ENCODE results near the gene YAF2. TPM values are rescaled to one million over a fixed set of nuclear protein-coding genes. Genes with fewer than 3 reads are reported as not detected.

The YAF2 gene
- total RNA-seq, 2 donors from 2014 or later, result 65.1 to 71.3 TPM

DNA sequence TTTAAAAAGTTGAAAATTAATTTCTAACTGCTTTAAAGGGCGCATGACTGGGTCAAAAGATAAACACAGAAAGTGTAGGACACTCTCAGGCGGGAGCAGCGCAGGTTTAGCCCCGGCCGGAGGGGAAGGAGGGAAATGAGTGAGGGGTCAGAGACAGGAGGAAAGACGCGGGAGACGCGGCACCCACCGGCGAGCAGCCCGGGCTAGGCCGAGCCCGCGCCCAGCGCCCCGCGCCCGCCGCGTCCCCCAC lies 94.0 kb downstream of the YAF2 start:
- no peaks in the 10 kb centered on the region for H3K9me3 ChIP-seq (ENCODE audit: control insufficient read depth, low read length, poor library complexity, severe bottlenecking)
- ATAC-seq (no peak), DNase-seq (no peak)
- H3K36me3 Mint-ChIP-seq (ENCODE audit: low read depth), result no peaks in the 10 kb centered on the region
- peak overlapping the region; percentile 90 for H3K27ac Mint-ChIP-seq
- no peaks in the 10 kb centered on the region for H3K27me3 Mint-ChIP-seq
- H3K4me1 Mint-ChIP-seq, result peaks cover 36% of the 10 kb centered on the region
- H3K4me3 Mint-ChIP-seq, result peak overlapping the region; percentile 98

DNA sequence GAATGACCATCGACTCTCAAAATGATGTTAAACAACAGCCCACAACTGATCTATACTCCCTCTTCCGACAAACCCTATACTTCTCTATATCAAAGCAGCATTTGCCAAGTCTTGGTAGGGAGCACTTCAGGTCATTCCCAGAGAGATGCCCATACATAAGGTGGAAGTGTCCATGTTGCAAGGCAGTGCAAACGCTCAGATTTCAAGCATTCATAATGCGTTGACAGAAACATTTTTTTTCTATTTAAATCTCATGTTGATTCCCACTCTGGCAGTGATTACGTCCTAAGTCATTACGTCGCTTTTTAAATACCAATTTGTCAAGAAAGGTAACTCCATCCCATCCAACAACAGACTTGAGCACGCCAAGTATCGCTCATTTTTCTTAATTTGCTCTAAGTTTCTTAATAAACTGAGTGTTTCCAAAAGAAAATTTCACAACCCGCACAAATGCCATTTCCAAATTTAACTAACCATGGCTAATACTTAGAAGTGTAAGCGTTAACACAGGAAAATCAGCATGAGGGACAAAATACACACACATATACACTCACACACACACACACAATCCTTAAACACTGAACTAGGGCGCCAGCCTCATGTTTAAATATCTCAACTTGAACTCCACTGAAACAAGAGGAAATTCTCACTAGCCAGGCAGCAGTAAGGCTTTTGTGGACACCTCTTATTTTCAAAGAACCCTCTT lies 94.4 kb downstream of the YAF2 start:
- H3K36me3 Mint-ChIP-seq (ENCODE audit: low read depth), result no peaks in the 10 kb centered on the region
- H3K9me3 ChIP-seq (ENCODE audit: control insufficient read depth, low read length, poor library complexity, severe bottlenecking), result no peaks in the 10 kb centered on the region
- H3K4me1 Mint-ChIP-seq, result peaks cover 36% of the 10 kb centered on the region
- peak overlapping the region; percentile 98 for H3K4me3 Mint-ChIP-seq
- H3K27ac Mint-ChIP-seq, result peak overlapping the region; percentile 90
- DNase-seq (no peak), ATAC-seq (no peak)
- H3K27me3 Mint-ChIP-seq, result no peaks in the 10 kb centered on the region

DNA sequence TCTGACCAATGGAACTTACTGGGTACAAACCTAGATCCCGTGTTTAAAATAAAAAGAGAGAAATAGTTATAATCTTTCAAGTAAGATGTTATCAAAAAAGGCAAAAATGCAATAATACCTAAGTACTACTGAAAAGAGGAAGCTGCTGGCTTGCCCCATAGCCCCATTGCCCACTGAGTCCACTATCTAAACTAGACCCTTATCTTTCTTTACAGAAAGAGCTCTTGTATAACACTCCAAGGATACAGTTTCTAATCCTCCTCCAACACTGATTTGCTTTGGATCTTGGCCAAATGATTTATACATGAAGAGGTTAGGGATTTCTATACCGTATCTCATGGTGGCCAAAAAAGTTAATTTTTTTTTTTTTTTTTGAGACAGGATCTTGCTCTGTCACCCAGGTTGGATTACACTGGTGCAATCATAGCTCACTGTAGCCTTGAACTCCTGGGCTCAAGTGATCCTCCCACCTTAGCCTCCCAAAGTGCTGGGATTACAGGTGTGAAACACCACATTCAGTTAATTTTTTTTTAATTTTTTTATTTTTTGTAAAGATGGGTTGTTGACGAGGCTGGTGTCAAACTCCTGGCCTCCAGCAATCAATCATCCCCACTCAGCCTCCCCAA lies 96.0 kb downstream of the YAF2 start:
- H3K4me3 Mint-ChIP-seq, result no peak overlapping the region
- no peaks in the 10 kb centered on the region for H3K27me3 Mint-ChIP-seq
- H3K27ac Mint-ChIP-seq, result no peak overlapping the region
- peaks cover 42% of the 10 kb centered on the region for H3K4me1 Mint-ChIP-seq
- no peaks in the 10 kb centered on the region for H3K9me3 ChIP-seq (ENCODE audit: control insufficient read depth, low read length, poor library complexity, severe bottlenecking)
- ATAC-seq, result no peak
- no peak for DNase-seq
- H3K36me3 Mint-ChIP-seq (ENCODE audit: low read depth), result no peaks in the 10 kb centered on the region

DNA sequence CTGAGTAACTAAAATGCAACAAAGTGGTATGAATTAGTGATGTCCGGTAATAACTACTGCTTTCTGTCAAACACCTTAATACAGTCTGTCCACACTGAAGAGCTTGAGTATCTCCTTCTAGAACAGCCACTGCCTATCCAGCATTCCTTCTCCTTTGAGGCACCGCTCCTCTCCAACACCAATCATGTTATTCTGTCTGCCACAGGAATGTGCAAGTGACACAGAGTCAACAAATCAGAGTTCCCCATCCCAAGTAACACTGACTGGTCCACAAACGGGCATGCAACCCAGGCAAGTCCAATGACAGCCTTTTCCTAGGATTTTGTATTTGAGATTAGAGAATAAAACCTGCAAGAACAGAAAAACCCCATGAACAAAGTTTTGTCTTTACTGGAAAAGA lies 97.1 kb downstream of the YAF2 start:
- H3K27ac Mint-ChIP-seq, result no peak overlapping the region
- H3K4me3 Mint-ChIP-seq, result no peak overlapping the region
- no peak for DNase-seq
- H3K9me3 ChIP-seq (ENCODE audit: control insufficient read depth, low read length, poor library complexity, severe bottlenecking), result no peaks in the 10 kb centered on the region
- H3K4me1 Mint-ChIP-seq, result peaks cover 46% of the 10 kb centered on the region
- H3K27me3 Mint-ChIP-seq, result no peaks in the 10 kb centered on the region
- ATAC-seq, result no peak
- H3K36me3 Mint-ChIP-seq (ENCODE audit: low read depth), result no peaks in the 10 kb centered on the region

DNA sequence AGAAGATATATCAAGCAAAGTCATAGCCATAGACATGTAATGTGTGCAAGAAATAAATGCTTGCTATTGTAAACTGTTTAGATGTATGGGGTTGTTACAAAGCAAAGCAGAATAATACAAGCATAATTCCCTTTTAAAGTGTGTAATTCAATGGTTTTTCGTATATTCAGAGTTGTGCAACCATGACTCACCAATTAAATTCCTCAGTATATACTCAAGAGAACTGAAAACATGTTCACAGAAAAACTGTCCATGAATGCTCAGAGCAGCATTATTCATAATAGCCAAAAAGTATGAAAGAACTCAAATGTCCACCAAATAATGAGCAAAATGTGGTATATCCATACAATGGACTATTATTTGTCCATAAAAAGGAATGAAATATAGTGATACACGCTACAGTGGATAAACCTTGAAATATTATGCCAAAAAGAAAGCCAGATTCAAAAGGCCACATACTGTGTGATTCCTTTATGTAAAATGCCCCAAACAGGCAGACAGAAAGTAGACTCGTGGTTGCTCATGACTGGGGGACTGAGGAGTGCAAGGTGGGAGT lies 102.7 kb downstream of the YAF2 start:
- Mint-ChIP-seq H3K27me3 (no peaks in the 10 kb centered on the region), H3K36me3 (ENCODE audit: low read depth) (peaks cover 2% of the 10 kb centered on the region), H3K4me3 (no peak overlapping the region), H3K4me1 (peaks cover 53% of the 10 kb centered on the region), H3K27ac (no peak overlapping the region)
- no peaks in the 10 kb centered on the region for H3K9me3 ChIP-seq (ENCODE audit: control insufficient read depth, low read length, poor library complexity, severe bottlenecking)
- DNase-seq (no peak), ATAC-seq (no peak)

DNA sequence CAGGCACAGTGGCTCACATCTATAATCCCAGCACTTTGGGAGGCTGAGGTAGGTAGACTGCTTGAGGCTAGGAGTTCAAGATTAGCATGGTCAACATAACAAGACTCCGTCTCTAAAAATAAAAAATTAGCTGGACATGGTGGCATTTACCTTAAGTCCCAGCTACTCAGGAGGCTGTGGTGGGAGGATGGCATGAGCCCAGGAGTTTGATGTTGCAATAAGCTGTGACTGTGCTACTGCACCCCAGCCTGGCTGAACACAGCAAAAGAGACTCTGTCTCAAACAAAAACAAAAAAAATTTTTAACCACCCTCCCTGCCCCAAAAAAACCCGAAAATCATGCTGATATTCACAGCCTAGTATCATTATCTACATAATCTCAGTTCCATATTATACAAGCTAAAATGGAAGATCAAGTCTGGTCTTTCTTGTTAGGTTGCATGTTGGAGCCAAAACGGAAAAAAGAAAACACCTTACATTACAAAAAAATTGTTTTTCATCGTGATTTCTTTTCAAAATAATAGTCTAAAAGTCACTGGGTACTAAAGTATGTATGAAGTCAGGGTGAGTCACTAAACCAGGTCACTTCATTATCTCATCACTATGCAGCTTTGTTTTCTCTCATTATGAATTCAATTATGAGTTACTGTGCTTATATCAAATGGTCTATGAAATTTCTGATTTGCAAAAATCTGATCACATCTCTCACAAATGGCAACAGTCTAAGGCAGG lies 107.2 kb downstream of the YAF2 start:
- H3K9me3 ChIP-seq (ENCODE audit: control insufficient read depth, low read length, poor library complexity, severe bottlenecking), result no peaks in the 10 kb centered on the region
- Mint-ChIP-seq H3K27ac (peak overlapping the region; percentile 21), H3K27me3 (no peaks in the 10 kb centered on the region), H3K4me1 (peaks cover 60% of the 10 kb centered on the region), H3K36me3 (ENCODE audit: low read depth) (peaks cover 2% of the 10 kb centered on the region), H3K4me3 (peak overlapping the region; percentile 15)
- no peak for DNase-seq
- ATAC-seq, result peak; percentile 36

DNA sequence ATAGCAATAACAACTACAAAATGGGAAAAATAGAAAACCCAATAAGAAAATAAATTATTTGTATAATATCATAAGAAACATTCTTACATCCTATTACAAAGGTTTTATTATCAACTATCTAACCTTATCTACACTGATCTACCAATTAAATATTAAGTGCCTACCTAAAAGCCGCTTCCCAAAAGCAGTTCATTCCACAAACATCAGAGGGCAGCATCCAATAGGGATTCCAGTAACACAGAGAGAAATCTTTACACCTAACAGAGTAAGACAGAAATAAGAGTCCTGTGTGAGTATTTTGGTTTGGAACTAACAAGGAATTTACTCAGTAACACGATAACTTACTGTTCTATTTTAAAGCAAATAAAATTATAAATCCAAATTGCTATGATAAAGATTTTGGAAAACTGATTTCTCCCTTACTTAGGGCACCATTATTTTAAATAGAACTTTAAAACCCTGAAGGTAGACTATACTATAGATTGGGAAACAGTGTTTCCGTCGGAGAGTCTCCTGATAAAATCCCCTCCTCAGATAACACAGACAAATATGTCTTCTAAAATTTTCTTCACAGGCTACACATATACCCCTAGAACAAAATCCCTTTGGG lies 108.3 kb downstream of the YAF2 start:
- Mint-ChIP-seq H3K4me3 (no peak overlapping the region), H3K4me1 (peaks cover 51% of the 10 kb centered on the region), H3K36me3 (ENCODE audit: low read depth) (peaks cover 2% of the 10 kb centered on the region), H3K27ac (peak overlapping the region; percentile 21), H3K27me3 (no peaks in the 10 kb centered on the region)
- no peaks in the 10 kb centered on the region for H3K9me3 ChIP-seq (ENCODE audit: control insufficient read depth, low read length, poor library complexity, severe bottlenecking)
- no peak for DNase-seq
- peak; percentile 51 for ATAC-seq

DNA sequence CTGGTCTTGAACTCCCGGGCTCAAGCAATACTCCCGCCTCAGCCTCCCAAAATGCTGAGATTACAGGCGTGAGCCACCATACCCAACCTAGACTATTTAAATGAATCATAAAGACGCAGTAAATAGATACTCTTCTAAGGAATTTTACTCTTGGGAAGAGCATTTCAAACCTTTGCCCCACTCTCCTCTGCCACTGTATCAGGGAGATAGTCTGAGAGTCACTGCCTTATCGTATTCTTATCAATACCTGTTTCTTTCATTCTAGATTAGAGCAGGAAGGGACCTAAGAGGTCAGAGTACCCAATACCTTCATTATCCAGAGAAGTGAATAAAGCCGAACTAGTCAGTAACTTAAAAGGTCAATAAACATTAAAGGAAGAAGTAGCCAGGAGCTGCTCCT lies 109.2 kb downstream of the YAF2 start:
- H3K27me3 Mint-ChIP-seq, result no peaks in the 10 kb centered on the region
- H3K36me3 Mint-ChIP-seq (ENCODE audit: low read depth), result peaks cover 2% of the 10 kb centered on the region
- no peaks in the 10 kb centered on the region for H3K9me3 ChIP-seq (ENCODE audit: control insufficient read depth, low read length, poor library complexity, severe bottlenecking)
- ATAC-seq, result no peak
- H3K4me1 Mint-ChIP-seq, result peaks cover 47% of the 10 kb centered on the region
- H3K27ac Mint-ChIP-seq, result no peak overlapping the region
- DNase-seq, result no peak
- no peak overlapping the region for H3K4me3 Mint-ChIP-seq

DNA sequence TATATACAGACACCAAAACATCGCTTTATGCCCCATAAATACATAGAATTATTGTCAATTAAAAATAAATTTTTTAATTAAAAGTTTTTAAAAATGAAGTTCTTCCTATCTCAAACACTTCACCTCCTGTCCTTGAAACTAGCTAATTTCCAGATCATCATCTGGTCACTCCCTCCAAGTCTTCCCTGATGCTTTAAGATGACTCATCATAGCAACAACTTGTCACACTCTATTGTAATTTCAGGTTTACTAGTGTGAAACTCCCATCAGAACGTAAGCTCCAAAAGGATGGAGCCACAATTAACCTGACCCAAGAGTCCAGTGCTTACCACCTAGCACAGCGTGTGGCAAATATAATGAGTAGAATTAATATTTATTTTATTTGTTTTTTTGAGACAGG lies 109.7 kb downstream of the YAF2 start:
- H3K27ac Mint-ChIP-seq, result no peak overlapping the region
- H3K9me3 ChIP-seq (ENCODE audit: control insufficient read depth, low read length, poor library complexity, severe bottlenecking), result no peaks in the 10 kb centered on the region
- peaks cover 42% of the 10 kb centered on the region for H3K4me1 Mint-ChIP-seq
- no peak for DNase-seq
- H3K27me3 Mint-ChIP-seq, result no peaks in the 10 kb centered on the region
- no peak overlapping the region for H3K4me3 Mint-ChIP-seq
- H3K36me3 Mint-ChIP-seq (ENCODE audit: low read depth), result no peaks in the 10 kb centered on the region
- no peak for ATAC-seq

DNA sequence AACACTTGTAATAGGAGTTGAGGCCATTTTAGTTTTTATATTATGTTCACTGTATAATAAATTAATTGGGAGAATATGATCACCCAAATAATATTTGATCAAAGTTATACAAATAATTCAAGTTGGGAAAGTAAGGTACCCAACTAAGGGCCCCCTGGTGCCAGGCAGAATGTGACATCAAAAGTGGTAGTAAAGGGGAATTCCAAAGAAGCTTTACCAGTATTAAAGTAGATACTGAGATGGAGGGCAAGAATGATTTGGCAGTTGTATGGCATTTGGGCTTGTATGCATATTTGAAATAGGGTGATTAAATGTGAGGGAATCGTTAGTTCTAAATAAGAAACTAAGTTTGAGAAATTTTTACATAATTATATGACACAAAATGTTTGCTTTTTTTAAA lies 111.1 kb downstream of the YAF2 start:
- peaks cover 35% of the 10 kb centered on the region for H3K4me1 Mint-ChIP-seq
- no peak for DNase-seq
- H3K27ac Mint-ChIP-seq, result no peak overlapping the region
- no peak overlapping the region for H3K4me3 Mint-ChIP-seq
- no peaks in the 10 kb centered on the region for H3K27me3 Mint-ChIP-seq
- H3K36me3 Mint-ChIP-seq (ENCODE audit: low read depth), result no peaks in the 10 kb centered on the region
- H3K9me3 ChIP-seq (ENCODE audit: control insufficient read depth, low read length, poor library complexity, severe bottlenecking), result no peaks in the 10 kb centered on the region
- peak; percentile 54 for ATAC-seq

DNA sequence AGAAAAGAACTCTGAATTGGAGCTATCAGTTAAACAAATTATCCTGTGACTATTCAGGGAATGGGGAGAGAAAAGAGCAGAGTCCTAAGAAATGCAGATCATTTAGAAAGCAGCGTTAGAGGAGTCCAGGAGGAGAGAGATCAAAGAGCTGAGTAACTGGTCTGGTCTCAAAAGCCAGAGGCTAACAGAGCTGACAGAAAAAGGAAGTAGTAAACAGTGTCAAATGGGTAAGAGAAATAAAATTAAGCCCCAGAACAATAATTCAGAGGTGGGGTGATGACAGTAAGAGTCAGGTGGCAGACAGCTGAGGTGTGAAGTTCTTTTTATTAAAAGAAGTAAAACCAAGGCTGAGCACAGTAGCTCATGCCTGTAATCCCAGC lies 112.7 kb downstream of the YAF2 start:
- ATAC-seq, result peak; percentile 20
- DNase-seq, result no peak
- peaks cover 26% of the 10 kb centered on the region for H3K4me1 Mint-ChIP-seq
- no peaks in the 10 kb centered on the region for H3K27me3 Mint-ChIP-seq
- H3K27ac Mint-ChIP-seq, result no peak overlapping the region
- no peak overlapping the region for H3K4me3 Mint-ChIP-seq
- no peaks in the 10 kb centered on the region for H3K36me3 Mint-ChIP-seq (ENCODE audit: low read depth)
- no peaks in the 10 kb centered on the region for H3K9me3 ChIP-seq (ENCODE audit: control insufficient read depth, low read length, poor library complexity, severe bottlenecking)

DNA sequence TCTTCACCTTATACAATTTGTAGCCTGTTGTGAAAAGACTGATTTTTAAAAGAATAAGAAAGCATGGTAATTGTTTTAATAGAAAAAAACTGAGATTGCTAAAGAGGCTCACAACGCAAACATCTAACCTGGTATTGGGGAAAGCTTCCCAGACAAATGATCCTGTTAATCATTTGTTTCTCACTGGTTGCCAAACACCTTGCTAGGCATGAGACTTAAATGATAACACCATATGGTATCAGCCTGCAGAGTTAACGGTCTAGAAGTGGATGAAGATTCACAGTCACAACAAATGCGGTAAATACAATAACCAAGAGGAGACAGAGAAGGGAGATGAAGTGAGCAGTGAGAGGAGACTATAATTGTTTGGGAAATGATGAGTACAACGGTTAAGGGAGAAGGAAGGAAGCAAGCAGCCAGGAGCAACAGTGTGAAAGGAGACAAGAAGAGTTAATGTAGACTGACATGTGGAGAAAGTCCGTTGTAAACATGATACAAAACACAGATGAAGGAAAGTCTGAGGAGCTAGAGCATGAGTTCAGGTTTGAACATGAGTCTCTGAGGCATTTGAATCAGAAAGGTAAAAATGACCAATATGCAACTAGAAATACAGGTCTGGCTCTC lies 113.2 kb downstream of the YAF2 start:
- ATAC-seq, result no peak
- Mint-ChIP-seq H3K4me3 (no peak overlapping the region), H3K27me3 (no peaks in the 10 kb centered on the region)

DNA sequence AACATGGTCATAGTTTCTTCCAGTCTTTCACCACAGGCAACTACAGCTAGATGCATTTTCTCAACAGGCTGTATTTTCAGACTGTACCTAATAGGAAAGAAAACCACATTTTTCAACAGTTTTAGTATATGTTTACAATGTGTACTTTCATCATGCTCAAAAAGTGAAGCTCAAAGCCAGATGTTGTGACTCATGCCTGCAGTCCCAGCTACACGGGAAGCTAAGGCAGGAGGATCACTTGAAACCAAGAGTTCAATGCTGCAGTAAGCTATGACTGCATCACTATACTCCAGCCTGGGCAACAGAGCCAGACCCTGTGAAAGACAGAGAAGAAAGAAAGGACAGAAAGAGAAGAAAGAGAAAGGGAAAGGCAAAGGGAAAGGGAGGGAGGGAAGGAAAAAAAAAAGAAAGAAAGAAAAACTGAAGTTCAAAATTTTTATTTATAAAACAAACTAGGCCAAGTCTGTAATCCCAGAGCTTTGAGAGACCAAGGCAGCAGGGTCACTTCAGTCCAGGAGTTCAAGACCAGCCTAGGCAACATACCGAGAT lies 118.9 kb downstream of the YAF2 start:
- H3K9me3 ChIP-seq (ENCODE audit: control insufficient read depth, low read length, poor library complexity, severe bottlenecking), result no peaks in the 10 kb centered on the region
- H3K4me3 Mint-ChIP-seq, result no peak overlapping the region
- DNase-seq, result no peak
- H3K36me3 Mint-ChIP-seq (ENCODE audit: low read depth), result peaks cover 5% of the 10 kb centered on the region
- peaks cover 6% of the 10 kb centered on the region for H3K4me1 Mint-ChIP-seq
- ATAC-seq, result no peak
- H3K27me3 Mint-ChIP-seq, result no peaks in the 10 kb centered on the region
- H3K27ac Mint-ChIP-seq, result peak overlapping the region; percentile 30

More for the DNA sequence above, 113.2 kb downstream of the YAF2 start:
- H3K9me3 ChIP-seq (ENCODE audit: control insufficient read depth, low read length, poor library complexity, severe bottlenecking), result no peaks in the 10 kb centered on the region
- no peak for DNase-seq
- no peaks in the 10 kb centered on the region for H3K36me3 Mint-ChIP-seq (ENCODE audit: low read depth)
- peaks cover 22% of the 10 kb centered on the region for H3K4me1 Mint-ChIP-seq
- H3K27ac Mint-ChIP-seq, result no peak overlapping the region

All from T-helper 17 cell (primary cell).